CD4-positive, alpha-beta T cell (primary cell): Measurements from ENCODE around the gene VCAN. TPM values are rescaled to one million over a fixed set of nuclear protein-coding genes. Genes with fewer than 3 reads are reported as not detected.
"Not testable (repeated sequence)": the region's sequence is repeated elsewhere in the genome, so short reads cannot be mapped to it uniquely, and the experiment has no call there.

Experiments
- ATAC-seq: fragments of 200-7000 bp; cut with Tn5 transposase; one replicate; pipeline ENCODE4 v1.10.0; 2022; ENCODE audit warnings: mild to moderate bottlenecking; ENCODE audit not compliant: poor library complexity
- CTCF ChIA-PET: fragments of 350-600 bp; sonication (Branson Sonifier 250); formaldehyde crosslinking; loops from one replicate; lab custom pipeline; 2021; ENCODE audit warnings: antibody characterized with exemption, inconsistent platforms; lab: Charles Lee
- POLR2A ChIA-PET: fragments of 350-600 bp; sonication (Branson Sonifier 250); formaldehyde crosslinking; loops from one replicate; lab custom pipeline; 2021; ENCODE audit warnings: antibody characterized with exemption, inconsistent platforms; lab: Charles Lee
- DNase-seq, 14 experiments: peaks; one replicate each; pipeline ENCODE4 v3.0.0-alpha.2; 2013 to 2020; ENCODE audit warnings: mixed read lengths in 2 of 14
- H3K27ac ChIP-seq, 2 donors: one replicate each; pipeline versions ENCODE4 v1.5.1 to v1.7.0; 2013; ENCODE audit warnings: low read length in 2 of 2, low read depth in 1 of 2, mild to moderate bottlenecking in 1 of 2
- H3K27me3 ChIP-seq, 2 experiments: 1 replicate in 1 of 2; 2 replicates in 1 of 2; pipeline versions ENCODE4 v1.6.1 to v1.7.0; 2013; ENCODE audit warnings: low read length in 2 of 2, control low read depth in 1 of 2, mild to moderate bottlenecking in 1 of 2, moderate library complexity in 1 of 2; ENCODE audit not compliant: insufficient read depth in 2 of 2, control insufficient read depth in 1 of 2
- H3K36me3 ChIP-seq: one replicate; pipeline ENCODE4 v1.6.1; 2013; ENCODE audit warnings: low read length, control low read depth; ENCODE audit not compliant: insufficient read depth
- H3K4me1 ChIP-seq: one replicate; pipeline ENCODE4 v1.6.1; 2013; ENCODE audit warnings: low read length, control low read depth; ENCODE audit not compliant: insufficient read depth
- H3K4me3 ChIP-seq: one replicate; pipeline ENCODE4 v1.5.1; 2013; ENCODE audit warnings: mild to moderate bottlenecking, low read length, moderate library complexity
- H3K9me3 ChIP-seq, 2 experiments: 1 replicate in 1 of 2; 2 replicates in 1 of 2; pipeline versions ENCODE4 v1.6.1 to v1.7.0; 2013; ENCODE audit warnings: low read length in 2 of 2, mild to moderate bottlenecking in 2 of 2, control low read depth in 1 of 2, moderate library complexity in 1 of 2; ENCODE audit not compliant: control insufficient read depth in 1 of 2, insufficient read depth in 1 of 2
- H3K27ac Mint-ChIP-seq: one replicate; pipeline ENCODE4 v1.8.0; 2020; ENCODE audit warnings: mixed read lengths
- H3K27me3 Mint-ChIP-seq: one replicate; pipeline ENCODE4 v1.8.0; 2021; ENCODE audit warnings: mixed read lengths
- H3K36me3 Mint-ChIP-seq: one replicate; pipeline ENCODE4 v1.8.0; 2021; ENCODE audit warnings: low read depth, mixed read lengths
- H3K4me1 Mint-ChIP-seq: one replicate; pipeline ENCODE4 v1.8.0; 2021; ENCODE audit warnings: low read depth, mixed read lengths
- H3K4me3 Mint-ChIP-seq: one replicate; pipeline ENCODE4 v1.8.0; 2020; ENCODE audit warnings: mild to moderate bottlenecking, mixed read lengths
- H3K9me3 Mint-ChIP-seq: one replicate; pipeline ENCODE4 v1.8.0; 2020; ENCODE audit warnings: mixed read lengths
- CTCF ChIP-seq: fragments of 200-600 bp; IDR thresholded peaks from one replicate; pipeline ENCODE4 v1.8.0; 2022; ENCODE audit warnings: antibody characterized with exemption, mild to moderate bottlenecking
- intact Hi-C, 2 experiments: fragments of 100-400 bp; cut with DNase I in 1 of 2; cut with micrococcal nuclease in 1 of 2; formaldehyde crosslinking; loops; one replicate each; pipeline versions ENCODE4 v1.15.1 to v1.9.0; 2023 to 2025; cut with DNase I, micrococcal nuclease
- total RNA-seq, 174 experiments: library from RNA in 2 of 174; stranded (reverse) in 2 of 174; gene quantifications; one replicate each; pipeline ENCODE4 v1.2.3 and lab custom pipeline; 2021 to 2026

VCAN gene
- total RNA-seq, 2 experiments from 2014 or later = 6.4 to 7.1 TPM

GRCh38 chr5:83433891-83434290 lies 37.7 kb upstream of the VCAN start:
- H3K27ac ChIP-seq = no peak overlapping the region
- no peak for DNase-seq
- ChIA-PET CTCF (no interaction called here), POLR2A (no interaction called here)
- H3K4me3 Mint-ChIP-seq = no peak overlapping the region
- no peak for TF ChIP-seq CTCF
- H3K4me3 ChIP-seq = no peak overlapping the region
- H3K9me3 ChIP-seq = peaks cover 0 to 7% of the 10 kb centered on the region in 2 experiments
- H3K27ac Mint-ChIP-seq = no peak overlapping the region
- H3K36me3 Mint-ChIP-seq = no peaks in the 10 kb centered on the region
- no peaks in the 10 kb centered on the region for H3K36me3 ChIP-seq
- ATAC-seq = no peak
- no peaks in the 10 kb centered on the region for H3K9me3 Mint-ChIP-seq
- no peaks in the 10 kb centered on the region for H3K4me1 Mint-ChIP-seq
- H3K4me1 ChIP-seq = no peaks in the 10 kb centered on the region
- no peaks in the 10 kb centered on the region for H3K27me3 ChIP-seq
- intact Hi-C loops = loop anchor here in 1 of 2 experiments (10.0 kb wide), 1 partner anchor 789 kb away; no protein-coding TSS in a partner anchor
- no peaks in the 10 kb centered on the region for H3K27me3 Mint-ChIP-seq

GRCh38 chr5:83434946-83435345 lies 36.6 kb upstream of the VCAN start:
- no peak overlapping the region for H3K27ac Mint-ChIP-seq
- no peak overlapping the region for H3K4me3 Mint-ChIP-seq
- Histone ChIP-seq H3K4me1 (no peaks in the 10 kb centered on the region), H3K27me3 (no peaks in the 10 kb centered on the region), H3K4me3 (no peak overlapping the region), H3K36me3 (no peaks in the 10 kb centered on the region), H3K27ac (no peak overlapping the region), H3K9me3 (peaks cover 0 to 7% of the 10 kb centered on the region in 2 experiments)
- DNase-seq (no peak), ATAC-seq (no peak)
- H3K9me3 Mint-ChIP-seq = no peaks in the 10 kb centered on the region
- intact Hi-C loops = loop anchor here in 1 of 2 experiments (10.0 kb wide), 1 partner anchor 790 kb away; no protein-coding TSS in a partner anchor
- CTCF ChIA-PET = no interaction called here
- H3K27me3 Mint-ChIP-seq = no peaks in the 10 kb centered on the region
- no peaks in the 10 kb centered on the region for H3K4me1 Mint-ChIP-seq
- no peak for TF ChIP-seq CTCF
- no peaks in the 10 kb centered on the region for H3K36me3 Mint-ChIP-seq
- POLR2A ChIA-PET = no interaction called here

GRCh38 chr5:83436276-83436675 lies 35.3 kb upstream of the VCAN start:
- H3K4me3 ChIP-seq = no peak overlapping the region
- TF ChIP-seq CTCF = no peak
- Mint-ChIP-seq H3K27me3 (no peaks in the 10 kb centered on the region), H3K9me3 (no peaks in the 10 kb centered on the region), H3K27ac (no peak overlapping the region), H3K4me3 (no peak overlapping the region), H3K36me3 (no peaks in the 10 kb centered on the region), H3K4me1 (no peaks in the 10 kb centered on the region)
- no peak overlapping the region for H3K27ac ChIP-seq
- DNase-seq (no peak), ATAC-seq (no peak)
- intact Hi-C loops = loop anchor here in 1 of 2 experiments (10.0 kb wide), 1 partner anchor 791 kb away; no protein-coding TSS in a partner anchor
- H3K36me3 ChIP-seq = no peaks in the 10 kb centered on the region
- no peaks in the 10 kb centered on the region for H3K4me1 ChIP-seq
- no peaks in the 10 kb centered on the region for H3K27me3 ChIP-seq
- ChIA-PET POLR2A (no interaction called here), CTCF (no interaction called here)
- peaks cover 0 to 7% of the 10 kb centered on the region in 2 experiments for H3K9me3 ChIP-seq

GRCh38 chr5:83437697-83438096 lies 33.8 kb upstream of the VCAN start:
- H3K27ac ChIP-seq, CTCF ChIA-PET, DNase-seq, H3K27me3 Mint-ChIP-seq, H3K27me3 ChIP-seq, H3K4me1 Mint-ChIP-seq, H3K27ac Mint-ChIP-seq, H3K4me3 ChIP-seq, H3K36me3 Mint-ChIP-seq, H3K9me3 Mint-ChIP-seq, H3K4me3 Mint-ChIP-seq, H3K4me1 ChIP-seq, H3K36me3 ChIP-seq, H3K9me3 ChIP-seq, POLR2A ChIA-PET, ATAC-seq: not testable (repeated sequence)
- intact Hi-C loops = loop anchor here in 1 of 2 experiments (10.0 kb wide), 1 partner anchor 793 kb away; no protein-coding TSS in a partner anchor
